DMS79 treated with DMSO at 0.1 percent for 48 hours (cell line): Measurements from ENCODE around the gene DMRT3.
A peak's percentile ranks its signal among the peaks of the same experiment; 100 is the strongest.

Experiments used
- DNase-seq: peaks from one replicate; lab custom pipeline; 2025; lab: John Stamatoyannopoulos, UW

The DMRT3 gene

DNA sequence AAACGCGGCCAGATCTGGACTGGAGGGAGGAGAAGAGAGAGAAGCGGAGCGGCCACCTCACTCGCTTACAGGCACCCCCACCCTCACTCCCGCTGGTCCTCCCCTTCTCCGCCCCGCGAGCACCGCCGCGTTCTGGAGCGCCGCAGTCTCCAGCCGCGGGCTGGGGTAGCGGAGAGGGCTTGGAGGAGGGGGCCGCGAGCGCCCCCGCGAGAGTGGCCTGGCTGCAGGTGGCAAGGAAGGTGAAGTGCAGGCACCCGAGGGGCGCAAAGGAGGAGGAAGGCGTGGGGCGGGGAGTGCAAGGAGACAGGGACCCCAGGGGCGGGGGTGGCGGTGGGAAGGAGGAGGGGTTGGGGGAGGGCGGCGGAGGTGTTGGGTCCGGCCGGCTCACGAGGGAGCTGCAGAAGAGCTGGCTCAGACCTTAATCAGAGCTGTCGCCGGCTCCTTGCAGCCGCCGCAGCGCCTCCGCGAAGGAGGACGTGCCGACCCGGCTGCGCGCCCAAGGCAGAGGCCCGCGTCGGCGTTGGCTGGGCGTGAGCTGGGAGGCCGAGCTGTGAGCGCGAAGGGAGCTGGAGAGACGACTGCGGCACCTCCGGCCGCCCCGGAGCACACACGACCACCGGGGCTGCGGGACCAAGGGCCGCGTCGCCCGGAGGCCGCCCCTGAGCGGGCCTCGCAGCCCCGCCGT lies at the start of gene DMRT3:
TSS of gene DMRT3 (plus strand) at position 398 of the 685 bp plus-strand sequence. CDS start 347 bp downstream, outside the sequence.
- peak; percentile 15 for DNase-seq

GRCh38 chr9:926976-927375 lies 49.5 kb upstream of the DMRT3 start:
- no peak for DNase-seq

DNA sequence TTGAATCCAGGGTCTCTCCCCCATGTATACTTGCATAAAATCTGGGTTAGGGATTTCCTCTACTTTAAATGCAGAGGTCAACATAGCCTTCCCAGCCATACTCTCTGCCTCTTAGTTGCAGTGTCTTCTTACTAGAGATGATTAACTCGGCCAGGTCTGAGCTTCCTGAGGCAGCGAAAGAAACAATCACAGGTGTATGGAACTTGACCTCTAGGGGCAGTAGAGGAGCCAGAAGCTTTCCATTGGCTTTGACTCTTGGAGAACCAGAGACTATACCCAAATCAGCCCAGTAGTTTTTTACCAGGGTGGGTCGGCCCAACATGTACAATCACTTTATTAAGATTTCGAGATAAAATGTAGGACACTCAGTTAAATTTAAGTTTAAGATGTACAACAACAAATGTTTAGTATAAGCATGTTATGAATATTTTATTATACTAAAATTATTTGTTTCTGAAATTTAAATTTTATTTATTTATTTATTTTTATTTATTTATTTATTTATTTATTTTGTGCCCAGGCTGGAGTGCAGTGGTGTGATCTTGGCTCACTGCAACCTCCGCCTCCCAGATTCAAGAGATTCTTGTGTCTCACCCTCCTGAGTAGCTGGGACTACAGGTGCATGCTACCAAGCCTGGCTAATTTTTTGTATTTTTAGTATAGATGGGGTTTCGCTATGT lies 48.0 kb upstream of the DMRT3 start:
- no peak for DNase-seq

- DNase-seq: no peak
Measured at GRCh38 chr9:929719-930118, 46.7 kb upstream of the DMRT3 start.

DNA sequence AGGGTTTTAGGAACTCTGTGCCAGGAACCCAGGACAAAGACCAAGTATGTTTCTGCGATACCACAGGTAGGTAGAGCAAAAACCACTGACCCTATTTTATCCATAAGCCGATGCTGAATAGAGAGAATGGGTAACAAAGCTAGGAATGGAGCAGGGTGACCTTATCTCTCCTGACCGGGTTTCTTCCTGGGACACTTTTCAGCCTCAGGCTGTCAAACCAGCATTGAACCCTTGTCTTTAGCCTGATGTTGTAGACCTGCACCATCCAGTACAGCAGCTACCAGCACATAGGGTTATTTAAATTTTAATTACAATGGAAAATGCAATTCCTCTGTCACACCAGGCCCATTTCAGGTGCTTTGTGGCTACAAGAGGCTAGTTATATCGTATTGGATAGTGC lies 43.1 kb upstream of the DMRT3 start:
- DNase-seq: no peak

DNA sequence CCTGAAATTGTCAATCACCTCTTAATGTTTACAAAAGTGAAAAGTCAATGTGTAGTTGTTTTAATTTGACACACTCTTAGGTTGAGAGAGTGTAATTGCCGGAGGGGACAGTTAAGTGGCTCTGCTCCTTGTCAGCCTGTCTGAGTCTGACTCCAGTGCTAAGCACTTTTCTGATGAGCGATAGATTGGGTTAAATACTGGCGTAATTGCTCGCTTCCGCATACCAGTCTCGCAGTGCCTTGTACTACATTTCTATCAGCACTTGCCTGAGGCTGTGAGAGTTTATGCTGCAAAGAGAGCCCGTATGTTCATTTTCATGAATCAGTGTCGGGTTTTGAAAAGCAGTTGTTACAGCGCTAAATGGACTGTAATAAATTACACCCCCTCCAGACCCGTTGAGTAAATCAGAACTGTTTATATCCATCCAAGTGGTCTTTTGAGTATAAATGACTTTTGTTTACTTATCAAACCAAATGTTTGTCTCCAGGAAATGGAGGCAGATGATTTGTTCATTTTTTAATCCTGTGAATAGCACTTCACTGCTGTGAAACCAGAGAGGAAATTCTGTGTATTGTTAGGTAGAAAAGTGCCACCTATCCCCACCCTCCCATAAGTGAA lies 41.0 kb upstream of the DMRT3 start:
- DNase-seq: no peak

DNA sequence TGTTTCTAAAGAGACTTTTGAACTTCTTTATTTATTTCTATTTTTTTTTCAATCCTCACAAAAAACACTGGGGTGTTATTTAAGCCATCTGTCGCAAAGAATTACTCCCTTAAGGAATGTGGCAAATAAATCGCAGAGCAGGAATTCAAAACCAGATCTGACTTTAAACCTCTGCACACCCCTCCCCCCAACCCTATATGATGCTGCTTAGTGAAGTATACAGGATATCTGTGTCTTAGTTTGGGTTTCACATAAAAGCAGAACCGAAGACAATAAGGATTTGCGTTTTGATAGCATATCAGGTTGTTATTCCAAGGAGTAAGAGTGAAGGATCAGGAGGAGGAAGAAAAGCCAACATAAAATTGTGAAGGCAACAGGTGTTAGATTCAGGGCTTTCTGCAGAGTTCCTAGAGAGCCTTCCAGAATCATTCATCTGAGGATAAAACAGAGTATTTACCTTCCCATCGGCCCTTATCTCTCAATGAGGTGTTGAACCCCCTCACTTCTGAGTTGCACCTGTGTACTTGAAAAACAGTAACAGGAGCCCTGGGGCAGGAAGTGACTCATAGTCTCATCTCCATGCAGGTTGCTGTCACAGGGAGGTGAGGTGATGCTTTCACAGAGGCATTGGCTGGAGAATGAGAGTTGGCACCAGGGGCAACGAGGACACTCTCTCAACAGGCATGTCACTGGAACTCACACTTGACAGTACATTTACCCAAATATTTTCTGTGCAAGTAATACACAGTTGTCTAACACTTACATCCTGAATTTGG lies 33.5 kb upstream of the DMRT3 start:
- DNase-seq: no peak

GRCh38 chr9:947985-948384 lies 28.5 kb upstream of the DMRT3 start:
- no peak for DNase-seq

DNA sequence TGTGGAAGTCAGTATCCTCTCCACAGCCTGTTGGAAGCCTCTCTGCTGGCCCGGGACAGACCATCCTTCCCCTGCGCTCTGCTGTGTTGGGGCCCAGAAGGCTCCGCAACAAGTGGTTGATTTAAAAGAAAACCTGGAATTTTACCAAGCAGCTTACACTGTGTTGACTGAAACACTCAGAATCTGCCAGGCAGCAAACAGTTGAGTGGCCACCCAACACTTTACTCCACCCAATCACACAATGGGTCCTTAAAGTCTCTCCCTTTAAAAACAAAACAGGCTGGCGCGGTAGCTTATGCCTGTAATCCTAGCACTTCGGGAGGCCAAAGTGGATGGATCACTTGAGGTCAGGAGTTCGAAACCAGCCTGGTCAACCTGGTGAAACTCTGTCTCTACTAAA lies 28.0 kb upstream of the DMRT3 start:
- no peak for DNase-seq

- DNase-seq: no peak
Measured at GRCh38 chr9:950139-950538, 26.3 kb upstream of the DMRT3 start.

DNA sequence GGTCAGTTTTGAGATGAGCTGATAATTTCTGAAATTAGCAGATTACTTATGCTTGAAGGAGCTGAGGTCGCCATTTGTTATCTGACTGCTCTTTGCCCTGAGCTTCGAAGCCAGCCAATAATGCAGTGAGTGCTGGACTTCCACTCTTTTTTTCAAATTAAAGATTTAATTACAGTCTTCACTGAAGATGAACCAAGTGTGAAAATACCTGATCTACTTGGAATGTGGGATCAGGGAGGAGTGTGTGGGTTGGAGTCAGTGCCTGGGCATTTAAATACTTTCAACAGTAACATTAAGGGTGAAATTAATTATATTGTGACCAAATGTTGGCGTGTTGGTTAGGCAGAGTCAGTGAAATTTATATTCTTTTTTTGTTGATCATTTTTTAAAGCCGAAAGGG lies 23.9 kb upstream of the DMRT3 start:
- DNase-seq: no peak

GRCh38 chr9:959105-959504 lies 17.4 kb upstream of the DMRT3 start:
- DNase-seq: no peak

DNA sequence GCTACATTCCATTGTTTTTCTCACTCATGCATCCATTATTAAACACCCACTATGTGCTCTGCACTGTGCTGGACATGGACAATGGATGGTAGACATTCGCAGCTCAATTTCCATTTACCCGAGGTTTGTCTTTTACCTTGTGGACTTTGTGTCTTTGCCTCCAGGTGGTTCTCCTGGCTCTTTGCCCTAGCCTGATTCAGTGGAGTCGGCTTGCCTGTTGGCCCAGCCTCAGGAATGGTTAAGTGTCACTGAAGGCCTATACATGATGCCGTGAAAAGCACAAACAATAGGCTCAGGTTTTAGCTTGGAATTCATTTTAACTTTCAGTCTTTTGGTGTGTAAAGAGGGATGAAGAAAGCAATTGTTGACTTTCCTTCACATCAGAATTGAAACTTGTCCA lies 16.5 kb upstream of the DMRT3 start:
- DNase-seq: no peak

DNA sequence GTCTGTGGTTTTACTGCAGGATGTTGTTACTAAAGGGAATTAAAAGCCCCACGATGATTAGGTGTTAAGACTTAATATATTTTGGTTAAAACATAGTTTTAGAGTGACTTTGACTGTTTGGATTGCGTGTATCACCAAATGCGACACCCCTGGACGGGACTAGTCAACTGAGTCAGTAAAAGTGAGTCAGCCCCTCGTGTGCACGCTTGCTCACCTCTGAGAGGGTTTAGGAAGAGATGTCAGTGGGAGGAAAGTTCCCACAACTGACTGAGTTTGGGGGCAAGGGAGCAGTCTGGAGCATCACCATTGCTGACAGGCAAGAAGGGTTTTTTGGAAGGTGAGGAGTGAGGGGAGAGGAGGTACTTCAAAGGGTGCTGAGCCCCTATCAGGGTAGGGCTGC lies 14.4 kb upstream of the DMRT3 start:
- DNase-seq: no peak

GRCh38 chr9:965497-965896 lies 11.0 kb upstream of the DMRT3 start:
- DNase-seq: no peak

DNA sequence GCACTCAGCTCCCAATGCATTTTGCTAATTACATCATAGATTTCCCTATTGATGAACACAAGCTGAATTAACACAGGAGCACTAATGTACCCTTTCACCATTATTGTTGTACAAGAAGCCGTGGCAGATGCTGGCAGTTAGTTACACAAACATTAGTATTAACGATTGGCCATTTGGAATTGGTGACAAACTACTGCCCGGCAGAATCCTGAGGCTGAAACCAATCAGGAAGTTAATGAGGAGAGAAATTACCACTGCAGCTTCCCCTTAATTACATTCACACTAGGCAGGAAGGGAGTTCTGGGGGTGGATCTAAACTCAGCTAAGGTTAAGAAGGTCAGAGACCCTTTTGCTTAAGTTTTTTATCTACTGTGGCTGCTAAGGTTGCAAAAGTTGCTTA lies 9.6 kb upstream of the DMRT3 start:
- DNase-seq: no peak

- DNase-seq: no peak
Measured at GRCh38 chr9:967436-967835, 9.0 kb upstream of the DMRT3 start.

DNA sequence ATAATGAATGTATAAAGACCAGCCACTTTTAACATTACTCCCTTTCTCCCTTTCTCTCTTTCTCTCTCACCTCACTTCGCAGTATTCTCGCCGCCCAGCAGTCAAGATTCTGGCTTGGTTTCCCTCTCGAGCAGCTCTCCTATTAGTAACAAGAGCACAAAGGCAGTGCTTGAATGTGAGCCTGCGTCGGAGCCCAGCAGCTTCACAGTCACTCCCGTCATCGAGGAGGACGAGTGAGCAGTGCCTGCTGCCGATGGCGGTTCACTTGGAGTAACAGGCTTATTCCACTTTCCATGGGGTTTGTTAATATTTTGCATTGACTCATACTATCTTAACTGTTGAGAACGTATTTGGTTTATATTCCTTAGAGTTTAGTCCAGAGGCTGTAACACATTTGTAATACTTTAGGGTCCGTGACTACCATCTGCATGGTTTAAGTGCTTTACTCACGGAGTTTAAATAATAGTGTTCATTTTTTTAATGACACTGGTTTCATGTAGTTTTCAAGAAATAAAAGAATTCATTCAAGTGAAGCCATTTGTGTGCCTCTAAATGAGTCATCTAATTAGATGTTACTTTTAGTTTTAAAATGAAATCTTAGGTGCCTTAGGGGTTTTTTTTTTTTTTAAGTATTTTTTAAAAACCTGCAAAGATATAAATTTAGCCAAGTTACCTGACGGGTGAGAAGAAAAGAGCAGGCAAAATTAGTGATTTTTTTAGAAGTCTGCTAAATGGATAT lies 8.4 kb upstream of the DMRT3 start:
- no peak for DNase-seq

DNA sequence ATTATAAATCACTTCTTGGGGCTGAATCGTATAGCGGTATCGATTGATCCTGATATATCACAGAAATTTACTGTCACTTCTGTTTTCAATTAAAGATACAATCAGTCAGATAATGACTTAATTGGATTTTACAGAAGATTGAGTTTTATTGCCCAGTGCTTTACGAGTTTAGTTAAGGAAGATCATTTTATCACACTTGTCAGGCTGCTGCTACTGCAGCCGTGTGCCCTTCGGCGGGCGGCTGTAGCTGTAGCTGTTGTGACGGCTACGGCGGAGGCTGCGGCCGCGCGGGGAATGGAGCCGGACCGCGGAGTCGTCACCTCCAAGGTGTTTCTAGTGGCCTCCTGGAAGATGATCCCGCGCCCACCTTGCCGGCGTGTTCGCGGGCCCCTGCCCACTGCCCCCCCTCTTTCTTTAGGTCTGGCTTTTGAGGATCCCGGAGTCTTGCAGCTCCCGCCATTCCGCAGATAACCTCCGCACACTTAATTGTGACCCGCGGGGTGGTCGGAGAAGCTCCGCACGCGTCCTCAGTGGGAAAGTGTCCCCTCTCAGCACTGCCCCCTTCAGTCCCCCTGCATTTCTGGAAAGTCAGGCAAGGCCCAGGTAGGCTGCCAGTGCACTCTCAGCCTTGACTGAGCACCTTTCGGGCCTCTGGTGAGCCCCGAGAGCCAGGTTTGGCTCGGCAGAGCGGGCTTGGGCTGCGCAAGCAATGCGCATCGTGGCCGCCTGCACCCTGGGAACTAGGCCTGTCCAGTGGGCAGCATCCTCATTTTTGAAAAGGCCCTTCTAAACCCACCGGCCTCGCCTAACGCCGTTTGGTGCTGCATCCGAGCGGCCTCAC lies 6.9 kb upstream of the DMRT3 start:
- DNase-seq: no peak

- DNase-seq: no peak
Measured at GRCh38 chr9:970151-970996, 6.1 kb upstream of the DMRT3 start.
